SK-N-SH (cell line): ENCODE measurements around the gene CCNF. TPM values are rescaled to one million over a fixed set of nuclear protein-coding genes. Genes with fewer than 3 reads are reported as not detected.

Experiments
- CTCF ChIA-PET: fragments of 300-600, 350-600 bp; formaldehyde crosslinking; extraction: SDS; loops from one replicate; lab custom pipeline; 2021; lab: Yijun Ruan, JAX
- POLR2A ChIA-PET: fragments of 350-600 bp; sonication (Branson Sonifier 250); formaldehyde crosslinking; extraction: SDS; loops from one replicate; lab custom pipeline; 2020; ENCODE audit warnings: antibody characterized with exemption, inconsistent platforms; lab: Yijun Ruan, JAX
- DNase-seq: peaks from one replicate; pipeline ENCODE4 v3.0.0; 2012
- H2AFZ ChIP-seq: fragments of 200-600 bp; sonication (generic); 2 replicates; pipeline ENCODE4 v1.8.1; 2016; ENCODE audit warnings: antibody characterized with exemption, mild to moderate bottlenecking, low read depth
- H3F3A ChIP-seq: fragments of 200-600 bp; sonication (generic); replicated peaks from 2 replicates; pipeline ENCODE3; 2016; ENCODE audit warnings: antibody characterized with exemption, mild to moderate bottlenecking; ENCODE audit not compliant: insufficient read depth
- H3K27ac ChIP-seq, 2 experiments: fragments of 200-500 bp in 1 of 2; fragments of 200-600 bp in 1 of 2; sonication (Bioruptor generic) in 1 of 2; sonication (generic), shearing (Covaris generic) in 1 of 2; 2 replicates each; pipeline versions ENCODE4 v1.5.1 to v1.6.1; 2014 to 2016; ENCODE audit warnings: low read depth in 2 of 2, inconsistent platforms in 1 of 2, low read length in 1 of 2, mild to moderate bottlenecking in 1 of 2, mixed read lengths in 1 of 2
- H3K27me3 ChIP-seq: fragments of 200-600 bp; sonication (generic), shearing (Covaris generic); 2 replicates; pipeline ENCODE4 v1.6.1; 2016; ENCODE audit warnings: mixed run types; ENCODE audit not compliant: insufficient read depth
- H3K36me3 ChIP-seq, 2 experiments: fragments of 200-500 bp in 1 of 2; fragments of 200-600 bp in 1 of 2; sonication (Bioruptor generic) in 1 of 2; sonication (generic) in 1 of 2; replicated peaks in 1 of 2; 2 replicates each; pipeline versions ENCODE3 to v1.5.1; 2014 to 2016; ENCODE audit warnings: low read length in 1 of 2, mild to moderate bottlenecking in 1 of 2; ENCODE audit not compliant: insufficient read depth in 2 of 2, control insufficient read depth in 1 of 2
- H3K4me1 ChIP-seq, 2 experiments: fragments of 200-500 bp in 1 of 2; fragments of 200-600 bp in 1 of 2; sonication (Bioruptor generic) in 1 of 2; sonication (generic), shearing (Covaris generic) in 1 of 2; 2 replicates each; pipeline versions ENCODE4 v1.5.1 to v1.6.1; 2014 to 2016; ENCODE audit warnings: low read depth in 1 of 2, low read length in 1 of 2, mixed run types in 1 of 2; ENCODE audit not compliant: insufficient read depth in 2 of 2, control insufficient read depth in 1 of 2
- H3K4me2 ChIP-seq: fragments of 200-600 bp; sonication (generic), shearing (Covaris generic); 2 replicates; pipeline ENCODE4 v1.6.1; 2017; ENCODE audit warnings: mixed run types
- H3K4me3 ChIP-seq, 2 experiments: fragments of 200-500 bp in 1 of 2; fragments of 200-600 bp in 1 of 2; sonication (Bioruptor generic) in 1 of 2; sonication (generic), shearing (Covaris generic) in 1 of 2; 2 replicates each; pipeline versions ENCODE4 v1.5.1 to v1.8.1; 2014 to 2016; ENCODE audit warnings: low read depth in 2 of 2, inconsistent platforms in 1 of 2, low read length in 1 of 2, mild to moderate bottlenecking in 1 of 2, mixed read lengths in 1 of 2, moderate library complexity in 1 of 2
- H3K79me2 ChIP-seq: fragments of 200-600 bp; sonication (generic); 2 replicates; pipeline ENCODE4 v1.8.1; 2017; ENCODE audit warnings: mild to moderate bottlenecking; ENCODE audit not compliant: insufficient read depth
- H3K9ac ChIP-seq: fragments of 200-600 bp; sonication (generic); 2 replicates; pipeline ENCODE4 v1.6.1; 2017; ENCODE audit warnings: mixed run types
- H3K9me2 ChIP-seq: fragments of 200-600 bp; sonication (generic); 2 replicates; pipeline ENCODE4 v1.6.1; 2017; ENCODE audit warnings: mixed run types
- H3K9me3 ChIP-seq: fragments of 200-600 bp; sonication (generic); 2 replicates; pipeline ENCODE4 v1.6.1; 2017; ENCODE audit warnings: mixed run types, mild to moderate bottlenecking, moderate library complexity
- H4K20me1 ChIP-seq: fragments of 200-600 bp; sonication (generic); 2 replicates; pipeline ENCODE4 v1.6.1; 2017; ENCODE audit warnings: mild to moderate bottlenecking, mixed run types; ENCODE audit not compliant: insufficient read depth
- ELF1 ChIP-seq: IDR thresholded peaks from 2 replicates; pipeline ENCODE4 v1.4.0; 2012
- FOSL2 ChIP-seq: IDR thresholded peaks from 2 replicates; pipeline ENCODE4 v1.4.0; 2012; ENCODE audit warnings: low read depth, mild to moderate bottlenecking, moderate library complexity, borderline replicate concordance
- MEF2A ChIP-seq: IDR thresholded peaks from 2 replicates; pipeline ENCODE4 v1.4.0; 2012; ENCODE audit warnings: low read depth, borderline replicate concordance
- NRF1 ChIP-seq: IDR thresholded peaks from 2 replicates; pipeline ENCODE4 v1.6.1; 2012; ENCODE audit warnings: low read depth, mild to moderate bottlenecking, low read length
- POLR2AphosphoS5 ChIP-seq: IDR thresholded peaks from 2 replicates; pipeline ENCODE4 v1.6.1; 2012; ENCODE audit warnings: low read depth, low read length
- REST ChIP-seq: IDR thresholded peaks from 2 replicates; pipeline ENCODE4 v1.6.1; 2012; ENCODE audit warnings: mild to moderate bottlenecking, low read depth, low read length, moderate library complexity
- RXRA ChIP-seq: IDR thresholded peaks from 2 replicates; pipeline ENCODE4 v1.4.0; 2012; ENCODE audit warnings: low read depth, mild to moderate bottlenecking, borderline replicate concordance
- YY1 ChIP-seq: IDR thresholded peaks from 2 replicates; pipeline ENCODE4 v1.4.0; 2012; ENCODE audit warnings: low read depth, mild to moderate bottlenecking
- WGBS: methylation state at CpG from one replicate; pipeline ENCODE4 v1.1.6; 2017; ENCODE audit warnings: low lambda C conversion rate; 5-methylcytosine and 5-hydroxymethylcytosine counted together
- polyA plus RNA-seq, 3 experiments: library from polyadenylated mRNA; depleted of rRNA; stranded (reverse); fragments of >200 nt; gene quantifications; 2 replicates each; pipeline ENCODE4 v1.2.3, GENCODE V29; 2012
- TF ChIP-seq, protein P1 (sequence below): fragments of 200-600 bp; sonication (generic); IDR thresholded peaks from 2 replicates; pipeline ENCODE4 v1.6.1; 2017; ENCODE audit warnings: antibody characterized with exemption, mild to moderate bottlenecking, moderate library complexity
- TF ChIP-seq, protein P2 (sequence below): fragments of 150-350 bp; IDR thresholded peaks from 2 replicates; pipeline ENCODE4 v1.6.1; 2016; ENCODE audit warnings: mild to moderate bottlenecking, low read depth, low read length
- TF ChIP-seq, protein P3 (sequence below): fragments of 150-350 bp; IDR thresholded peaks from 2 replicates; pipeline ENCODE4 v1.6.1; 2017; ENCODE audit warnings: antibody characterized with exemption, low read length, low read depth, borderline replicate concordance

The CCNF gene
- polyA plus RNA-seq, 1 of the 3 experiments (the other 2 are of a cell fraction), result 4.6 TPM

- no peaks in the 10 kb centered on the region for H3K9me3 ChIP-seq
- ChIA-PET CTCF (interaction anchor here (0.6 to 4.8 kb wide), 9 partner anchors 9 to 120 kb away, joined by 3 to 27 read pairs (median 3); partner anchors contain the start of genes ABCA3 and TBC1D24), POLR2A (interaction anchor here (1.8 to 2.0 kb wide), 2 partner anchors 9 to 23 kb away, joined by 5 to 19 read pairs; no protein-coding TSS in a partner anchor)
- H2AFZ ChIP-seq, result peak overlapping the region; percentile 65
- peak overlapping the region; percentile 60; the same call in 1 of the 2 replicates for H3K9ac ChIP-seq
- no peaks in the 10 kb centered on the region for H4K20me1 ChIP-seq
- no peaks in the 10 kb centered on the region for H3K9me2 ChIP-seq
- TF ChIP-seq REST (no peak), RXRA (no peak), POLR2AphosphoS5 (no peak), MEF2A (no peak)
- TF ChIP-seq, protein P1, sequence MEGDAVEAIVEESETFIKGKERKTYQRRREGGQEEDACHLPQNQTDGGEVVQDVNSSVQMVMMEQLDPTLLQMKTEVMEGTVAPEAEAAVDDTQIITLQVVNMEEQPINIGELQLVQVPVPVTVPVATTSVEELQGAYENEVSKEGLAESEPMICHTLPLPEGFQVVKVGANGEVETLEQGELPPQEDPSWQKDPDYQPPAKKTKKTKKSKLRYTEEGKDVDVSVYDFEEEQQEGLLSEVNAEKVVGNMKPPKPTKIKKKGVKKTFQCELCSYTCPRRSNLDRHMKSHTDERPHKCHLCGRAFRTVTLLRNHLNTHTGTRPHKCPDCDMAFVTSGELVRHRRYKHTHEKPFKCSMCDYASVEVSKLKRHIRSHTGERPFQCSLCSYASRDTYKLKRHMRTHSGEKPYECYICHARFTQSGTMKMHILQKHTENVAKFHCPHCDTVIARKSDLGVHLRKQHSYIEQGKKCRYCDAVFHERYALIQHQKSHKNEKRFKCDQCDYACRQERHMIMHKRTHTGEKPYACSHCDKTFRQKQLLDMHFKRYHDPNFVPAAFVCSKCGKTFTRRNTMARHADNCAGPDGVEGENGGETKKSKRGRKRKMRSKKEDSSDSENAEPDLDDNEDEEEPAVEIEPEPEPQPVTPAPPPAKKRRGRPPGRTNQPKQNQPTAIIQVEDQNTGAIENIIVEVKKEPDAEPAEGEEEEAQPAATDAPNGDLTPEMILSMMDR, result no peak
- TF ChIP-seq, protein P2, sequence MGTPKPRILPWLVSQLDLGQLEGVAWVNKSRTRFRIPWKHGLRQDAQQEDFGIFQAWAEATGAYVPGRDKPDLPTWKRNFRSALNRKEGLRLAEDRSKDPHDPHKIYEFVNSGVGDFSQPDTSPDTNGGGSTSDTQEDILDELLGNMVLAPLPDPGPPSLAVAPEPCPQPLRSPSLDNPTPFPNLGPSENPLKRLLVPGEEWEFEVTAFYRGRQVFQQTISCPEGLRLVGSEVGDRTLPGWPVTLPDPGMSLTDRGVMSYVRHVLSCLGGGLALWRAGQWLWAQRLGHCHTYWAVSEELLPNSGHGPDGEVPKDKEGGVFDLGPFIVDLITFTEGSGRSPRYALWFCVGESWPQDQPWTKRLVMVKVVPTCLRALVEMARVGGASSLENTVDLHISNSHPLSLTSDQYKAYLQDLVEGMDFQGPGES, result no peak
- peak overlapping the region; percentile 66 to 71 for H3K4me3 ChIP-seq
- peak overlapping the region; percentile 96 for H3K4me2 ChIP-seq
- no peaks in the 10 kb centered on the region for H3K27me3 ChIP-seq
- 7% methylated on average over 6 of the region's 20 CpGs for WGBS
- H3F3A ChIP-seq, result peaks cover 19% of the 10 kb centered on the region
- H3K27ac ChIP-seq, result peak overlapping the region in 1 of 2 experiments; percentile 47; a peak in 2 of 4 replicates
- H3K79me2 ChIP-seq, result peaks cover 14% of the 10 kb centered on the region; the same call in 1 of the 2 replicates
- H3K36me3 ChIP-seq, result peaks cover 0 to 14% of the 10 kb centered on the region in 2 experiments
- no peak for DNase-seq
- H3K4me1 ChIP-seq, result peaks cover 9 to 24% of the 10 kb centered on the region in 2 experiments; a peak in 2 of 4 replicates
These were observed 31.1 kb downstream of the CCNF start for GRCh38 chr16:2460391-2460713.

DNA sequence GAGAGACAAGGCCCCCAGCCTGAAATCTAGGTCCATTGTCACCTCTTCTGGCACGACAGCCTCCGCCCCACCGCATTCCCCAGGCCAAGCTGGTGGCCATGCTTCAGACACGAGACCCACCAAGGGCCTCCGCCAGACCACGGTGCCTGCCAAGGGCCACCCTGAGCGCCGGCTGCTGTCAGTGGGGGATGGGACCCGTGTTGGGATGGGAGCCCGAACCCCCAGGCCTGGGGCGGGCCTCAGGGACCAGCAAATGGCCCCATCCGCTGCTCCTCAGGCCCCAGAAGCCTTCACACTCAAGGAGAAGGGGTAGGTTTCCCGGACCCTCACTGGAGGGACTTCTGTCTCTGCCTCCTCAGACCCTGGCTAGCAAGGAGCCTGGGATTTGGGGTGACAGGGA lies 31.7 kb downstream of the CCNF start:
- ChIA-PET POLR2A (interaction anchor here (1.8 to 2.0 kb wide), 2 partner anchors 8 to 22 kb away, joined by 5 to 19 read pairs; no protein-coding TSS in a partner anchor), CTCF (interaction anchor here (0.6 to 4.8 kb wide), 7 partner anchors 8 to 121 kb away, joined by 3 to 27 read pairs (median 4); partner anchors contain the start of gene ABCA3)
- H3K9ac ChIP-seq, result peak overlapping the region; percentile 60; the same call in 1 of the 2 replicates
- peaks cover 14% of the 10 kb centered on the region; the same call in 1 of the 2 replicates for H3K79me2 ChIP-seq
- no peak overlapping the region for H3K27ac ChIP-seq
- H4K20me1 ChIP-seq, result no peaks in the 10 kb centered on the region
- H3K9me2 ChIP-seq, result no peaks in the 10 kb centered on the region
- WGBS, result 61% methylated on average over 3 of the region's 13 CpGs
- H3K4me3 ChIP-seq, result peak overlapping the region; percentile 66 to 71
- TF ChIP-seq NRF1, result no peak
- TF ChIP-seq YY1, result no peak
- TF ChIP-seq FOSL2, result no peak
- TF ChIP-seq, protein P3, sequence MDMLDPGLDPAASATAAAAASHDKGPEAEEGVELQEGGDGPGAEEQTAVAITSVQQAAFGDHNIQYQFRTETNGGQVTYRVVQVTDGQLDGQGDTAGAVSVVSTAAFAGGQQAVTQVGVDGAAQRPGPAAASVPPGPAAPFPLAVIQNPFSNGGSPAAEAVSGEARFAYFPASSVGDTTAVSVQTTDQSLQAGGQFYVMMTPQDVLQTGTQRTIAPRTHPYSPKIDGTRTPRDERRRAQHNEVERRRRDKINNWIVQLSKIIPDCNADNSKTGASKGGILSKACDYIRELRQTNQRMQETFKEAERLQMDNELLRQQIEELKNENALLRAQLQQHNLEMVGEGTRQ, result no peak
- no peak for TF ChIP-seq ELF1
- peak overlapping the region; percentile 96 for H3K4me2 ChIP-seq
- H3F3A ChIP-seq, result peaks cover 22% of the 10 kb centered on the region
- H3K9me3 ChIP-seq, result no peaks in the 10 kb centered on the region
- H3K36me3 ChIP-seq, result peaks cover 0 to 11% of the 10 kb centered on the region in 2 experiments
- DNase-seq, result no peak
- H3K27me3 ChIP-seq, result no peaks in the 10 kb centered on the region
- no peak overlapping the region for H2AFZ ChIP-seq
- peaks cover 9 to 24% of the 10 kb centered on the region in 2 experiments; a peak in 2 of 4 replicates for H3K4me1 ChIP-seq
